ENCODE measurements around the gene RNF5. TPM values are rescaled to one million over a fixed set of nuclear protein-coding genes. Genes with fewer than 3 reads are reported as not detected.
"Not testable (repeated sequence)": the region's sequence is repeated elsewhere in the genome, so short reads cannot be mapped to it uniquely, and the experiment has no call there.

RNF5 gene
- total and polyA plus RNA-seq, 2 donors (not counting 1 experiment from before 2014, with no cell fraction given), result 25.5 to 40.7 TPM

DNA sequence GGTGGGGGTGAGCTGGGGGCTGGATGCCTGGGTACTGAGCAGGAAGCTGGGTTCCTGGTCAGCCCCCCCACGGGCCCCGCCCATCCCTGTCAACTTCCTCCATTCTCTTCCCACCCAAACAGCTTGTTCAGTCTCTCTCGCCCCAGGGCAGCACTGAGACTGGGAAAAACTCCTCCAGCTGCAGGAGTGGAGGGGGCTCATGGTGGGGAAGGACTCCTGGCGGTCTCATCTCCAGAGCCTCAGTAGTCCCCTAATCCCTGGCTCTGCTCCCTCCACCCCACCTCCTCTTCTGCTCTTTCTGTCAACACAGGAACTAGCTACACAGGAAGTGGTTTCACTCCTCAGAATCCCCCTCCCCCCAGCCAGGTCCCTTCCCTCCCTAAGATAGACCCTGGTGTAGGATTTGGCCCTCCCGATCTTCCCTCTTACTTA is 14.4 kb downstream of the RNF5 start, which contains the start of gene GPSM3:
TSS of gene GPSM3 (minus strand) at position 36 of the 432 bp plus-strand sequence. CDS start 130 bp downstream, outside the sequence.
- no peaks in the 10 kb centered on the region for H3K9me3 ChIP-seq (ENCODE audit: control extremely low read depth in 1 of 3, control insufficient read depth in 2 of 3, insufficient read depth in 1 of 3, low read length in 2 of 3)
- peaks cover 54% of the 10 kb centered on the region for H3K79me2 ChIP-seq (ENCODE audit: control insufficient read depth, insufficient read depth, low read length)
- peak within 1 kb of the TSS; percentile 91 for H3K4me2 ChIP-seq (replicated peaks; ENCODE audit: low read depth, low read length, poor library complexity, severe bottlenecking)
- no peaks in the 10 kb centered on the region for H4K20me1 ChIP-seq (ENCODE audit: control insufficient read depth, insufficient read depth, low read length, poor library complexity, severe bottlenecking)
- POLR2A ChIA-PET, result interaction anchor here (0.7 to 1.6 kb wide), 5 partner anchors 13 to 423 kb away, joined by 3 to 10 read pairs (median 6); partner anchors contain the start of genes AGPAT1 and ATF6B
- H3K9me3 Mint-ChIP-seq (ENCODE audit: insufficient read depth), result no peaks in the 10 kb centered on the region
- H3K4me1 Mint-ChIP-seq, result peaks cover 79% of the 10 kb centered on the region
- peak within 1 kb of the TSS; percentile 72 to 99 (median 95) for H3K4me3 ChIP-seq (ENCODE audit: control extremely low read depth in 1 of 5, extremely low read depth in 1 of 5, insufficient read depth in 1 of 5, low read depth in 2 of 5, low read length in 4 of 5)
- no peaks in the 10 kb centered on the region for H3K27me3 Mint-ChIP-seq
- 0% methylated on average over 1 of the region's 5 CpGs for WGBS (ENCODE audit: insufficient coverage)
- H3K4me3 Mint-ChIP-seq, result peak within 1 kb of the TSS; percentile 91
- no peaks in the 10 kb centered on the region for H3K27me3 ChIP-seq (replicated peaks in 1 of 4; ENCODE audit: control extremely low read depth in 1 of 4, control insufficient read depth in 3 of 4, insufficient read depth in 4 of 4, low read length in 3 of 4)
- intact Hi-C loops (cut with micrococcal nuclease), result loop anchor here (10.0 kb wide), 2 partner anchors 458 to 698 kb away; partner anchors contain the start of genes CLIC1 and MICB
- no peak for TF ChIP-seq EZH2 (IDR thresholded peaks at IDR 0.05; ENCODE audit: borderline replicate concordance, insufficient read depth, low read depth, low read length, poor library complexity, severe bottlenecking)
- TF ChIP-seq, protein P1, sequence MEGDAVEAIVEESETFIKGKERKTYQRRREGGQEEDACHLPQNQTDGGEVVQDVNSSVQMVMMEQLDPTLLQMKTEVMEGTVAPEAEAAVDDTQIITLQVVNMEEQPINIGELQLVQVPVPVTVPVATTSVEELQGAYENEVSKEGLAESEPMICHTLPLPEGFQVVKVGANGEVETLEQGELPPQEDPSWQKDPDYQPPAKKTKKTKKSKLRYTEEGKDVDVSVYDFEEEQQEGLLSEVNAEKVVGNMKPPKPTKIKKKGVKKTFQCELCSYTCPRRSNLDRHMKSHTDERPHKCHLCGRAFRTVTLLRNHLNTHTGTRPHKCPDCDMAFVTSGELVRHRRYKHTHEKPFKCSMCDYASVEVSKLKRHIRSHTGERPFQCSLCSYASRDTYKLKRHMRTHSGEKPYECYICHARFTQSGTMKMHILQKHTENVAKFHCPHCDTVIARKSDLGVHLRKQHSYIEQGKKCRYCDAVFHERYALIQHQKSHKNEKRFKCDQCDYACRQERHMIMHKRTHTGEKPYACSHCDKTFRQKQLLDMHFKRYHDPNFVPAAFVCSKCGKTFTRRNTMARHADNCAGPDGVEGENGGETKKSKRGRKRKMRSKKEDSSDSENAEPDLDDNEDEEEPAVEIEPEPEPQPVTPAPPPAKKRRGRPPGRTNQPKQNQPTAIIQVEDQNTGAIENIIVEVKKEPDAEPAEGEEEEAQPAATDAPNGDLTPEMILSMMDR (IDR thresholded peaks at IDR 0.05), result no peak
- H3K9ac ChIP-seq (ENCODE audit: low read length), result peak within 1 kb of the TSS; percentile 96
- CTCF ChIA-PET, result interaction anchor here (0.6 to 1.6 kb wide), 7 partner anchors 14 to 593 kb away, joined by 3 to 8 read pairs (median 4); partner anchors contain the start of gene ATF6B
- peaks cover 55 to 76% of the 10 kb centered on the region in 2 donors for H3K4me1 ChIP-seq (ENCODE audit: control insufficient read depth in 2 of 2, insufficient read depth in 2 of 2, low read length in 2 of 2)
- H3K36me3 ChIP-seq (replicated peaks in 1 of 2; ENCODE audit: control extremely low read depth in 1 of 2, control insufficient read depth in 1 of 2, extremely low read depth in 1 of 2, insufficient read depth in 2 of 2, low read length in 1 of 2), result peaks cover 0 to 19% of the 10 kb centered on the region in 2 experiments
- peak within 1 kb of the TSS; percentile 93 to 97 for H3K27ac ChIP-seq (ENCODE audit: low read length in 2 of 2)
- ATAC-seq (ENCODE audit: low read depth), result no peak
- H3K27ac Mint-ChIP-seq, result peak within 1 kb of the TSS; percentile 96
- peak; percentile 83 for DNase-seq
- H2AFZ ChIP-seq (ENCODE audit: insufficient read depth, low read depth, low read length, poor library complexity, severe bottlenecking), result peak within 1 kb of the TSS; percentile 63

DNA sequence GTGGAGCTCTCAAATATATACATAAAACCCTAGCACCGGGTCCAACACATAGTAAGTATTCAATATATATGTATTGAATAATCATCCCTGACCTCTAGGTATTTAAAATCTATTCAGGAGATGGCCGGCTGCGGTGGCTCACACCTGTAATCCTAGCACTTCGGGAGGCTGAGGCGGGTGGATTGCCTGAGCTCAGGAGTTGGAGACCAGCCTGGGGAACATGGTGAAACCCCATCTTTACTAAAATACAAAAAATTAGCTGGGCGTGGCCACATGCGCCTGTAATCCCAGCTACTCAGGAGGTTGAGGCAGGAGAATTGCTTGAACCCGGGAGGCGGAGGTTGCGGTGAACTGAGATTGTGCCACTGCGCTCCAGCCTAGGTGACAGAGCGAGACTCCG is 14.9 kb downstream of the RNF5 start:
- peak overlapping the region; percentile 96 for H3K9ac ChIP-seq (ENCODE audit: low read length)
- CTCF ChIA-PET, result interaction anchor here (0.9 to 1.6 kb wide), 7 partner anchors 14 to 593 kb away, joined by 3 to 8 read pairs (median 4); partner anchors contain the start of gene ATF6B
- H3K4me1 Mint-ChIP-seq, result peaks cover 75% of the 10 kb centered on the region

More for the DNA sequence above, 14.9 kb downstream of the RNF5 start:
- Histone ChIP-seq H2AFZ (ENCODE audit: insufficient read depth, low read depth, low read length, poor library complexity, severe bottlenecking) (peak overlapping the region; percentile 63), H3K4me3 (ENCODE audit: control extremely low read depth in 1 of 5, extremely low read depth in 1 of 5, insufficient read depth in 1 of 5, low read depth in 2 of 5, low read length in 4 of 5) (peak overlapping the region; percentile 72 to 99 (median 95)), H3K79me2 (ENCODE audit: control insufficient read depth, insufficient read depth, low read length) (peaks cover 50% of the 10 kb centered on the region), H3K36me3 (replicated peaks in 1 of 2; ENCODE audit: control extremely low read depth in 1 of 2, control insufficient read depth in 1 of 2, extremely low read depth in 1 of 2, insufficient read depth in 2 of 2, low read length in 1 of 2) (peaks cover 0 to 14% of the 10 kb centered on the region in 2 experiments), H3K27ac (ENCODE audit: low read length in 2 of 2) (peak overlapping the region; percentile 93 to 97), H3K4me1 (ENCODE audit: control insufficient read depth in 2 of 2, insufficient read depth in 2 of 2, low read length in 2 of 2) (peaks cover 50 to 71% of the 10 kb centered on the region in 2 donors), H3K4me2 (replicated peaks; ENCODE audit: low read depth, low read length, poor library complexity, severe bottlenecking) (peak overlapping the region; percentile 91)
- intact Hi-C loops (cut with micrococcal nuclease), result loop anchor here (10.0 kb wide), 2 partner anchors 458 to 698 kb away; partner anchors contain the start of genes CLIC1 and MICB
- Mint-ChIP-seq H3K4me3 (peak overlapping the region; percentile 91), H3K27ac (peak overlapping the region; percentile 96)
- WGBS (ENCODE audit: insufficient coverage), result 91% methylated on average over 5 of the region's 13 CpGs
- H4K20me1 ChIP-seq (ENCODE audit: control insufficient read depth, insufficient read depth, low read length, poor library complexity, severe bottlenecking); H3K9me3 ChIP-seq (ENCODE audit: control extremely low read depth in 1 of 3, control insufficient read depth in 2 of 3, insufficient read depth in 1 of 3, low read length in 2 of 3); ATAC-seq (ENCODE audit: low read depth); H3K27me3 ChIP-seq (replicated peaks in 1 of 4; ENCODE audit: control extremely low read depth in 1 of 4, control insufficient read depth in 3 of 4, insufficient read depth in 4 of 4, low read length in 3 of 4); H3K27me3 Mint-ChIP-seq; H3K9me3 Mint-ChIP-seq (ENCODE audit: insufficient read depth); DNase-seq: not testable (repeated sequence)
- POLR2A ChIA-PET, result interaction anchor here (0.7 to 1.6 kb wide), 5 partner anchors 14 to 423 kb away, joined by 3 to 10 read pairs (median 6); partner anchors contain the start of genes AGPAT1 and ATF6B

Measured in B cell (primary cell).